SU-DHL-6 (cell line): Measurements from ENCODE around the gene TADA2A.

Experiments
- H2AFZ ChIP-seq: fragments of 200-600 bp; sonication (generic); 2 replicates; pipeline ENCODE4 v1.6.1; 2014; ENCODE audit warnings: low read depth, mild to moderate bottlenecking, moderate library complexity, mixed read lengths, antibody characterized with exemption, low read length; ENCODE audit not compliant: severe bottlenecking
- H3F3A ChIP-seq: fragments of 200-600 bp; shearing (Covaris generic); 2 replicates; pipeline ENCODE4 v1.6.0; 2016; ENCODE audit warnings: antibody characterized with exemption, mild to moderate bottlenecking; ENCODE audit not compliant: insufficient read depth
- H3K27ac ChIP-seq: fragments of 200-600 bp; sonication (generic); 2 replicates; pipeline ENCODE4 v1.5.1; 2016; ENCODE audit warnings: low read depth, mild to moderate bottlenecking, low read length, moderate library complexity, mixed read lengths
- H3K27me3 ChIP-seq: fragments of 200-600 bp; sonication (generic), shearing (Covaris generic); 2 replicates; pipeline ENCODE4 v1.6.0; 2014; ENCODE audit warnings: mild to moderate bottlenecking, low read length
- H3K36me3 ChIP-seq: fragments of 200-600 bp; sonication (generic); 2 replicates; pipeline ENCODE4 v1.6.1; 2014; ENCODE audit warnings: mild to moderate bottlenecking, low read length, mixed read lengths
- H3K4me2 ChIP-seq: fragments of 300-600, 200-600 bp; shearing (Covaris generic), sonication (generic); 2 replicates; pipeline ENCODE4 v1.6.0; 2014; ENCODE audit warnings: low read length, low read depth, mild to moderate bottlenecking; ENCODE audit not compliant: poor library complexity, severe bottlenecking
- H3K4me3 ChIP-seq: fragments of 200-600 bp; sonication (generic); 2 replicates; pipeline ENCODE4 v1.5.1; 2014; ENCODE audit warnings: antibody characterized with exemption, low read length, mild to moderate bottlenecking, mixed read lengths; ENCODE audit not compliant: insufficient read depth, poor library complexity, severe bottlenecking
- H3K79me2 ChIP-seq: fragments of 200-600 bp; sonication (generic); 2 replicates; pipeline ENCODE4 v1.6.1; 2014; ENCODE audit warnings: mild to moderate bottlenecking, low read length, moderate library complexity; ENCODE audit not compliant: insufficient read depth
- H3K9ac ChIP-seq: fragments of 200-600 bp; sonication (generic); 2 replicates; pipeline ENCODE4 v1.7.0; 2014; ENCODE audit warnings: mild to moderate bottlenecking, low read length
- H3K9me2 ChIP-seq: fragments of 200-600 bp; sonication (generic); replicated peaks from 2 replicates; pipeline ENCODE4 v1.6.1; 2014; ENCODE audit warnings: low read length; ENCODE audit not compliant: insufficient read depth
- H3K9me3 ChIP-seq: fragments of 200-600 bp; sonication (generic); 2 replicates; pipeline ENCODE4 v1.6.1; 2014; ENCODE audit warnings: low read length, mixed read lengths; ENCODE audit not compliant: insufficient read depth
- H4K20me1 ChIP-seq: fragments of 200-600 bp; sonication (generic); 2 replicates; pipeline ENCODE4 v1.6.1; 2014; ENCODE audit warnings: low read depth, mild to moderate bottlenecking, antibody characterized with exemption, low read length, moderate library complexity, mixed read lengths
- EZH2phosphoT487 ChIP-seq: fragments of 200-600 bp; sonication (generic), shearing (Covaris generic); conservative IDR thresholded peaks from 2 replicates; pipeline ENCODE4 v1.6.1; 2018; ENCODE audit warnings: mild to moderate bottlenecking, antibody characterized with exemption, low read length, moderate library complexity, mixed read lengths
- TF ChIP-seq, protein P1 (sequence below): fragments of 200-600 bp; sonication (generic); IDR thresholded peaks from one replicate; pipeline ENCODE4 v1.5.1; 2017; ENCODE audit warnings: antibody characterized with exemption, mild to moderate bottlenecking, low read length, moderate library complexity; ENCODE audit not compliant: insufficient read depth, poor library complexity, severe bottlenecking

The TADA2A gene

DNA sequence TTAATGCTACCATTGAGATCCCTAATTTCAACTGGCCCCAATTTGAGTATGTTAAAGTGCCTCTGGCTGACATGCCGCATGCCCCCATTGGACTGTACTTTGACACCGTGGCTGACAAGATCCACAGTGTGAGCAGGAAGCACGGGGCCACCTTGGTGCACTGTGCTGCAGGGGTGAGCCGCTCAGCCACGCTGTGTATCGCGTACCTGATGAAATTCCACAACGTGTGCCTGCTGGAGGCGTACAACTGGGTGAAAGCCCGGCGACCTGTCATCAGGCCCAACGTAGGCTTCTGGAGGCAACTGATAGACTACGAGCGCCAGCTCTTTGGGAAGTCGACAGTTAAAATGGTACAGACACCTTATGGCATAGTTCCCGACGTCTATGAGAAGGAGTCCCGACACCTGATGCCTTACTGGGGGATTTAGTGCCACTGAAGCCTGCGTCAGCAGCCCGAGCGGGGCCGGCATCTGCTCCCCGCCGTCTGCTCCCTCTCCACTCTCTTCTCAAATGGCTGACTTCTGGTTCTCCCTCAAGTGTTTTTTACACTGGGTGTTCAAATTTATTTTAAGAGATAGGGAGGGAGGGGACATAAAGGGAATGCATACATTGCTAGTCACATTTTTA lies 105.9 kb downstream of the TADA2A start:
- no peaks in the 10 kb centered on the region for H3K27me3 ChIP-seq
- H3K79me2 ChIP-seq: peaks cover 17% of the 10 kb centered on the region
- H3K9ac ChIP-seq: no peak overlapping the region
- TF ChIP-seq, protein P1, sequence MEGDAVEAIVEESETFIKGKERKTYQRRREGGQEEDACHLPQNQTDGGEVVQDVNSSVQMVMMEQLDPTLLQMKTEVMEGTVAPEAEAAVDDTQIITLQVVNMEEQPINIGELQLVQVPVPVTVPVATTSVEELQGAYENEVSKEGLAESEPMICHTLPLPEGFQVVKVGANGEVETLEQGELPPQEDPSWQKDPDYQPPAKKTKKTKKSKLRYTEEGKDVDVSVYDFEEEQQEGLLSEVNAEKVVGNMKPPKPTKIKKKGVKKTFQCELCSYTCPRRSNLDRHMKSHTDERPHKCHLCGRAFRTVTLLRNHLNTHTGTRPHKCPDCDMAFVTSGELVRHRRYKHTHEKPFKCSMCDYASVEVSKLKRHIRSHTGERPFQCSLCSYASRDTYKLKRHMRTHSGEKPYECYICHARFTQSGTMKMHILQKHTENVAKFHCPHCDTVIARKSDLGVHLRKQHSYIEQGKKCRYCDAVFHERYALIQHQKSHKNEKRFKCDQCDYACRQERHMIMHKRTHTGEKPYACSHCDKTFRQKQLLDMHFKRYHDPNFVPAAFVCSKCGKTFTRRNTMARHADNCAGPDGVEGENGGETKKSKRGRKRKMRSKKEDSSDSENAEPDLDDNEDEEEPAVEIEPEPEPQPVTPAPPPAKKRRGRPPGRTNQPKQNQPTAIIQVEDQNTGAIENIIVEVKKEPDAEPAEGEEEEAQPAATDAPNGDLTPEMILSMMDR: no peak
- TF ChIP-seq EZH2phosphoT487: no peak
- H3F3A ChIP-seq: peaks cover 7% of the 10 kb centered on the region
- no peak overlapping the region for H3K4me3 ChIP-seq
- H3K9me3 ChIP-seq: no peaks in the 10 kb centered on the region
- no peak overlapping the region for H3K4me2 ChIP-seq
- peaks cover 9% of the 10 kb centered on the region; the same call in 1 of the 2 replicates for H3K36me3 ChIP-seq
- no peak overlapping the region for H2AFZ ChIP-seq
- no peaks in the 10 kb centered on the region for H3K9me2 ChIP-seq
- H4K20me1 ChIP-seq: no peaks in the 10 kb centered on the region; the same call in 1 of the 2 replicates
- no peak overlapping the region for H3K27ac ChIP-seq

DNA sequence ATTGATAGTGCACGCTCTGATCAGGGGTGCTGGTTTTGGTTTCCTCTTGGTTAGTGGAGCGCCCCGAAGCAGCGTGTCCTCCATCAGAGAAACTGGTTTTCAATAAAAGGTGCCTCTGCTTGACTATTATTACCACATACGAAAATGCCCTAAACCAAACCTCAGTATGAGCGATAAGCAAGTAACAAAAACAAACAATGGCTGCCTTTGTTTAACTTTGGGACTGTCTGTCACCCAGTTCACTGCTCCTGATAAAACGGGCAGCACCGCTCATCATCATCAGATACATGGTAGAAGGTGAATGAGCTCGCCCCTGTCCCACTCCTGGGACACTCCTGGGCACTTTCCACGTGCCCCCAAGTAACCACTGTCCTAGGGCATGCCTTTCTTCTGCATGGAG lies 107.0 kb downstream of the TADA2A start:
- Histone ChIP-seq H3K79me2 (peaks cover 11% of the 10 kb centered on the region), H2AFZ (no peak overlapping the region), H3K36me3 (peaks cover 9% of the 10 kb centered on the region; the same call in 1 of the 2 replicates), H3K9me2 (no peaks in the 10 kb centered on the region), H3K27ac (no peak overlapping the region), H3K9ac (no peak overlapping the region), H3F3A (peaks cover 7% of the 10 kb centered on the region), H3K4me3 (no peak overlapping the region), H4K20me1 (no peaks in the 10 kb centered on the region; the same call in 1 of the 2 replicates), H3K4me2 (no peak overlapping the region), H3K9me3 (no peaks in the 10 kb centered on the region), H3K27me3 (no peaks in the 10 kb centered on the region)
- TF ChIP-seq EZH2phosphoT487: no peak
- TF ChIP-seq, protein P1: no peak

DNA sequence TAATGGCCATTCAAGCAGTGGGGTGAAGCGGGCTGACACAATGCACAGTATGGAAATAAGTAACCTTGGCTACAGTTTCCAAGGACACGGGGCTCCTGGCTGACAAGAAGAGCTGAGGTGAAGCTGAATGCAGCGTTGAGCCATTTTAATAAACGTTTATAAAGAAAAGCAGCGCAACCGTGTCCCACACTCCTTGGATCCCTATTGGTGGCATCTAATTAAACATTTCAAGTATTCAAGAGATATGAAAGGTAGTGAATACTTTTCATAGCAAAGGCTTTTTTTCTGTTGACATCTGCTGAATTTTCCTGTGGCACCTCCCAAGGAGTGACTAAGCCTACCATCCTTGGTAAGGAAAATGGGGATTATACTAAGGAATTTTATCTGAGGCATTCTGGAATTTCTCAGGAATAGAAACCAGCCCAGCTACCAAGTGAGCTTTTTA lies 109.5 kb downstream of the TADA2A start:
- H3K36me3 ChIP-seq: peaks cover 9% of the 10 kb centered on the region; the same call in 1 of the 2 replicates
- no peak overlapping the region for H3K27ac ChIP-seq

More for the DNA sequence above, 109.5 kb downstream of the TADA2A start:
- Histone ChIP-seq H3K79me2 (no peaks in the 10 kb centered on the region), H3K4me3 (no peak overlapping the region), H3K9me3 (no peaks in the 10 kb centered on the region), H4K20me1 (no peaks in the 10 kb centered on the region), H3K4me2 (no peak overlapping the region), H3F3A (peaks cover 7% of the 10 kb centered on the region), H3K27me3 (no peaks in the 10 kb centered on the region), H3K9ac (no peak overlapping the region), H3K9me2 (no peaks in the 10 kb centered on the region), H2AFZ (no peak overlapping the region)
- TF ChIP-seq EZH2phosphoT487: no peak
- TF ChIP-seq, protein P1: no peak
